CD4-positive, alpha-beta T cell treated with Interleukin-4 for 1 hour (primary cell): ENCODE results near the gene SLC6A13.
A peak's percentile ranks its signal among the peaks of the same experiment; 100 is the strongest.
"Not testable (repeated sequence)": the region's sequence is repeated elsewhere in the genome, so short reads cannot be mapped to it uniquely, and the experiment has no call there.

Experiments
- DNase-seq, 2 donors: peaks; one replicate each; pipeline ENCODE4 v3.0.0-alpha.2; 2020 to 2022

SLC6A13 gene

GRCh38 chr12:262817-263216 is at the start of gene SLC6A13:
SLC6A13 (minus strand) TSS chr12:262836; CDS start chr12:260052, 2,784 bp downstream.
- DNase-seq: no peak

- no peak for DNase-seq
Observed at GRCh38 chr12:308511-308910, 45.9 kb upstream of the SLC6A13 start.

- no peak for DNase-seq
Observed at GRCh38 chr12:307406-307805, 44.8 kb upstream of the SLC6A13 start.

- no peak for DNase-seq
Observed at GRCh38 chr12:304805-305204, 42.2 kb upstream of the SLC6A13 start.

GRCh38 chr12:302766-303165 is 40.1 kb upstream of the SLC6A13 start:
- peak in 1 of 2 donors; percentile 9 for DNase-seq

GRCh38 chr12:300166-300565 is 37.5 kb upstream of the SLC6A13 start:
- DNase-seq: not testable (repeated sequence)

GRCh38 chr12:299511-299910 is 36.9 kb upstream of the SLC6A13 start:
- not testable (repeated sequence) for DNase-seq

GRCh38 chr12:298059-298458 is 35.4 kb upstream of the SLC6A13 start:
- not testable (repeated sequence) for DNase-seq

GRCh38 chr12:295132-295531 is 32.5 kb upstream of the SLC6A13 start:
- no peak for DNase-seq

- no peak for DNase-seq
Observed at GRCh38 chr12:293199-293598, 30.6 kb upstream of the SLC6A13 start.

GRCh38 chr12:292186-292585 is 29.6 kb upstream of the SLC6A13 start:
- DNase-seq: no peak

- no peak for DNase-seq
Observed at GRCh38 chr12:291153-291723, 28.6 kb upstream of the SLC6A13 start.

- no peak for DNase-seq
Observed at GRCh38 chr12:288687-289086, 26.1 kb upstream of the SLC6A13 start.

GRCh38 chr12:286531-287300 is 24.1 kb upstream of the SLC6A13 start:
- DNase-seq: no peak

GRCh38 chr12:278046-278445 is 15.4 kb upstream of the SLC6A13 start:
- DNase-seq: no peak

GRCh38 chr12:275812-276211 is 13.2 kb upstream of the SLC6A13 start:
- DNase-seq: no peak

GRCh38 chr12:273382-273781 is 10.7 kb upstream of the SLC6A13 start:
- DNase-seq: no peak

- no peak for DNase-seq
Observed at GRCh38 chr12:272942-273341, 10.3 kb upstream of the SLC6A13 start.

- no peak for DNase-seq
Observed at GRCh38 chr12:271161-271560, 8.5 kb upstream of the SLC6A13 start.

- DNase-seq: no peak
Observed at GRCh38 chr12:269191-269590, 6.6 kb upstream of the SLC6A13 start.

GRCh38 chr12:268483-268840 is 5.8 kb upstream of the SLC6A13 start:
- no peak for DNase-seq

- no peak for DNase-seq
Observed at GRCh38 chr12:267581-268482, 5.2 kb upstream of the SLC6A13 start.

- DNase-seq: no peak
Observed at GRCh38 chr12:265096-265495, 2.5 kb upstream of the SLC6A13 start.

- no peak for DNase-seq
Observed at GRCh38 chr12:264269-264668, 1.6 kb upstream of the SLC6A13 start.
